ENCODE data around the gene NHSL2. TPM values are rescaled to one million over a fixed set of nuclear protein-coding genes. Genes with fewer than 3 reads are reported as not detected.

Gene NHSL2
- total RNA-seq, 1 donor = 14.8 TPM

DNA sequence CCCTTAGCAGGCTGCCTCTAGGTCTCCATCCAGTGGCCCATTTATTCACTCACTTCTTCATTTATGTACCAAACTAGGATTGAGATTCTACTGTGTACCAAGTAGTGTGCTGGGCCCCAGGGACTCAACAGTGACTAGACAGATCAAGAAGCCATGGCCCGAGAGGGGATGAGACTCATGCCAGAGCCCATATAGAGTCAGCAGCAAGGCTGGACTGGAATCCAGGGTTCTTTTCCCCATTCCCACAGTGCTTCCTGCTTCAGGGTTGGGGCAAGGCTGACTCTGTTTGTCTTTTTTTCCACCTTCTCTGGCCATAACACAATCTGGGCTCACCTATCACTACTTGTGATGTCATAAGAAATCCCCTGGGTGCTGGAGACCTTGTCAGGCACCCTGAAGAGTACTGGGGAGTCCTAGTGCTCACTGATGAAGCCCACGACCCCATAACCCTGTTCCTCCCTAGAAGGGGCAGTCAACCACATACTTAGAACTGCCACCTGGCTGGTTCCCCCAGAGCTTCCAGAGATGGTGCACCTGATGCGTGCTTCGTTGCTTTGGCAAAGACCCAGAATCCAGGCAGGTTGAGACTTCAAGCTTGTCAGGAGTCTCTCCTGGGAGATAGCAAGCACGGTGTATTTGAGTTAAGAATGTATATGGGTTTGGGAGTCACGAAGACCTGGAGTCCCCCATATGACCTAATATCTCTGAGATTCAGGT lies 214.8 kb downstream of the NHSL2 start:
- DNase-seq (ENCODE audit: low read depth in 2 of 3, low spot score in 2 of 3) = no peak

DNA sequence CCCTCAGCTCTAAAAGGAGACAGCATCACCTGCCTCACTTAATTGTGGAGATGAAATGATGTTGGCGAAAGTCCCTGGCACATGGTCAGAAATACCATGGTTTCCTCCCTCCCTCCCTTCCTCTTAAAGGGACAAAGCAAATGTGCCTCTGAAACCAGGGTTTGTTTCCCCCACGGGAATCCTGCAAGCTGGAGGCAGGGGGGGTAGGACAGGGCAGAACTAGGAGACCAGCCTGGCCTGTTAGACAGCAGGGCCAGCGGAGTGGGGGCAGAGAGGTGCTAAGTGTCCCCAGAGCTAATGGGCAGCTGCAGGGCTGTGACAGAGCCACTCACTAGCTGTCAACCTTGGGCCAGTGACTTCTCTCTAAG lies 215.4 kb downstream of the NHSL2 start:
- DNase-seq (ENCODE audit: low read depth in 2 of 3, low spot score in 2 of 3) = no peak

DNA sequence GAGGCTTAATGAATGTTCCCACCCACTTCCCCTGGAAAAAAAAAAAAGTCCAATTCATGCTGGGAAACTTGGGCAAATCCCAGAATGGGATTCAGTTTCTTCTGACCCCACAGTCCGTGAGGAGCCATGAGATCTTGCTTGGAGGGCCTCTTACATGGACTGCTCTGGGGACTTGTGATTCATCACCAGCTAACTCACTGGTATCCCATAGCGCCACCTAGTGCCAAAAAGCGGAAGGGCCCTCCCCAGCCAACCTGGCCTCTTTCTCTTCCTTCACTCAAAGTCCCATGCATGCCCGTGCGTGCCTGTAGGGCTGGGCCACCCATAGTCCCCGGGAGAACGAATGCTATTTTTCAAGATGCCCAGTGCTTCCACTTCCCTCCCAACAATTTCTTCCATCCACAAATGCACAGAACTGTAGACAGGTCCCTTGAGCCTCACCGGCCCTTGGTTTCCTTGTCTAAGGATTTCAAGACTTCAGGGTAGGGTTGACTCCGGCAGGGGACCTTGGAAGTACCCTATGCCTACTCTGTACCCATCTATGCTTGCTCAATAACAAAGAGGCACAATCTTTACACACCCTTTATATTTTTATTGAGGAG lies 216.0 kb downstream of the NHSL2 start:
- peak; percentile 58 to 78 (median 69) for DNase-seq (ENCODE audit: low read depth in 2 of 3, low spot score in 2 of 3)

DNA sequence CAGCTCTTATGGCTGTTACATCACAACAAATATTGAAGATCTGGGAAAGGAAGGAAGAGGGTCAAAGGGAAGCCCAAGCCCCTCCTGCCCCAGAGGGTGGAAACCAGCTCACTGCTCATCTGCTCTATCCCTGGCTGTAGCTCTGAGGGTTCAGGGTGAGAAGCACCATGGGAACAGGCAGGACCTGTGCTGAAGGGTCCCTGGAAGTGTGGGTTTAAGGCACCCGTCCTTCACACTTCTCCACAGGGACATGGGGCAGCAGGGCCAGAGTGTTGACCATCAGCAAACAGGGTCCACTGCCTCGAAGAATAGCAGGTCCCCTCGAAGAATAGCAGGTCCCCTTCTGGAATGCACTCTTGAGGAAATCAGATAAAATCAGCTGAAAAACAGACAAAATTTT lies 216.7 kb downstream of the NHSL2 start:
- no peak for DNase-seq (ENCODE audit: low read depth in 2 of 3, low spot score in 2 of 3)

DNA sequence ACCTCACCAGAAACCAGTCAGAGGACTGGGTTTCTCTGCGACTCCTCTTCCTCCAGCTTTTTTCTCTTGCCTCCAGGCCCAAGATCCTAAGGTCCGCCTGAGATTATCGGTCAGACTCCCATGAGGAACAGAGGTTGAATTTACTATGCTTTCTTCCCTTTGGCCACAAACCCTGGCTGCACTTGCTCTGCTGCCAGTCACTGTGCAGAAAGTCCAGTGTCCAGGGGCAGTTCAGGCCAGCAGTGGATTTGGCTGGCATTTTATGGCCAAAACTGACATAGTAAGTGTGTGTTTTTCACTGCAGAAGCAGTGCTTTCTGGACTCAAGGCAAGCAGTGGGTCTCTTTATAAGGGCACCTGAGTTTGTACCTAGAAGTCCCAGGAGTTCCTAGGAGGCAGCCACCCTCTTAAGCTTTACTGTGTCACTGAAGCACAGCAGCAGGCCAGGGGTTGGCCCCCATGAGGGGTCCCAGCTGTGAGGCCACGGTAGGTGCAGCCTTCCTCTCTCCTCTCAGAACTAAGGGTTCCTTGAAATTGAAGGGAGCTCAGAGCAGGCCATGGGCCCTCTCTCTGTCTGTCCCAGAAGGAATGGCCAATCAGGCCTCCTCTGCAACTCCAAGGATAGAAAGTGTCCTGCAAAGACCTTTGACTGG lies 217.7 kb downstream of the NHSL2 start:
- no peak for DNase-seq (ENCODE audit: low read depth in 2 of 3, low spot score in 2 of 3)

DNA sequence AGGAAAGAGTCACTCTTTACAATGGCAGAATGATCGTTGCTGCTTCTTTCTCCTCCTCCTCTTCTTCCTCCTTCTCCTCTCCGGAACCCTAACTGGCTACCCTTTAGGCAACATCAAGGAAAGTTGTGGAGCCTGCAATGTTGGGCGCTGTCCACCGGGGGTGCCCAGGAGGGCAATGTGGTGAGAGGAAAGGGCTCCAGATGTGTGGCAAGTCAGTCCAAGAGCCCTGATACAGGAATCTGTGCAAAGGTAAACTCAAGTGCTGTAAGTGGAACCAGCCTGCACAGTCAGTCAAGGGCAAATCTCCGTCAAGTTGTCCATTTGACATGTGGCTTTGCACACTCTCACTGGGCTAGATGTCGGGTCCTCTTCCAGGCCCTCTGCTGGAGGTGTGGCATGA lies 218.2 kb downstream of the NHSL2 start:
- peak in 1 of 3 donors; percentile 40 for DNase-seq (ENCODE audit: low read depth in 2 of 3, low spot score in 2 of 3)

DNA sequence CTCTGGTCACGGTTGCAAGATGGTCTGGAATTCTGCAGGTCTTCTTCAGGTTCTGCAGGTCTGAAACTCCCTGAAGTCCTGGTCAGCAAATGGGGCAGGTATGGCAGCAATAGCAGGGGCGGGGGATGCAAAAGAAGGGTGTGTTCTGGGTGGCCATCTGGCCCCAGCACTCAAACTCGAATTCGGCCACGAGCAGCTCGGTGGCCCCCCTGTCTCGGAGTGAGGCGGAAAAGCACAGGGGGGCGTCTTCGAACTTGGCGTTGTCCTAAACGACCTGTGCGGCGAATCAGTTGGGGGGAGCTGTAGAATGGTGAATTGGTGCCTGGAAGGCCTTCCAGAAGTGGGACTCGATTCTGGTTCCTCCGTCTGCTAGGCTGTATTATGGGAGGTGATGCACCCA lies 219.0 kb downstream of the NHSL2 start:
- no peak for DNase-seq (ENCODE audit: low read depth in 2 of 3, low spot score in 2 of 3)

DNA sequence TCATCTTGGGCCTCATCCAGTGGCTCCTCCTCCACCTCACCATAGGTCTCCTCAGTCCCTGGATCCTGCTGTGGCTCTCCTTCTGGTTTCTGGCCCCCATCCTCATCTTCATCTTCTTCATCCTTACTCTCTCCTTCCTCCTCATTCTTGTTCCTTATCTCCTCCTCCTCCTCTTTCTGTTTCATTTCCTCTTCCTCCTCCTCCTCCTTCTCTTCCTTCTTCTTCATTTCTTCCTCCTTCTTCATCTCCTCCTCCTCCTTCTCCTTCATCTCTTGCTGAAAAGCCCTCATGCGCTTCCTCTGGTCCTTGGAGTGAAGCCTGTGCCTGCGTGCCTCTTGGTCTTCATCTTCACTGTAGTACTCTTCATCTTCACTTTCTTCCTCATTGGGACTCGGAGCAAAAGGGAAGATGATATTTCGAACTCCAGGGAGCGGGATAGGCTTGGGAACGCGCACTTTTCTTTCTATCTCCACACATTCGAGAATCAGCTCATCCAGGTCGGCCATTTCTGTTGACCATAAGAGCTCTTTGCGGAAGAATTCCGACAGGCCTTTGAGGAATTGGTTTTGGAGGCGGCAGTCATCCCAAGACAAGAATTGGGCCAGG lies 219.6 kb downstream of the NHSL2 start:
- no peak for DNase-seq (ENCODE audit: low read depth in 2 of 3, low spot score in 2 of 3)

DNA sequence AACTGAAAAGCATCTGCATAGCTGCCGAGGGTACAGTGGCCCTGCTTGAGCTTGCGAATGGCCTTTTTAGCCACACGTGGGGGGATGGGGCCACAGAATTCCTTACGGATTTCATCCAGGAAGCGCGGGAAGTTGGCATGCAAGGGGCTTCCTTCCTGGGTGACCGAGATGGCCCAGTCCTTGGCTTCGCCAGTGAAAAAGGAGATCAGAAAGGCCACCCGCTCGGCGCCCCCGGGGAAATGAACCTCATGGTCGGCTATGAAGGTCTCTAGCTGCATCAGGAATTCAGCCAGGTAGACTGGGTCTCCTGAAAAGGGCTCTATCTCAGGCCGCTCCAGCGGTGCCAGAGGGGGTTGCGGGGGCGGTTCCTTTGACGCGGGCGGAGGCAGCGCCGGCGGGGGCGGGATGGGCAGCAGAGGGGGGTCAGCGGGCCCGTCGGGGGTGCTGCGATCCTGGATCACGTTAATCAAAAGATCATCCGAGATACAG lies 220.2 kb downstream of the NHSL2 start:
- DNase-seq (ENCODE audit: low read depth in 2 of 3, low spot score in 2 of 3) = no peak

DNA sequence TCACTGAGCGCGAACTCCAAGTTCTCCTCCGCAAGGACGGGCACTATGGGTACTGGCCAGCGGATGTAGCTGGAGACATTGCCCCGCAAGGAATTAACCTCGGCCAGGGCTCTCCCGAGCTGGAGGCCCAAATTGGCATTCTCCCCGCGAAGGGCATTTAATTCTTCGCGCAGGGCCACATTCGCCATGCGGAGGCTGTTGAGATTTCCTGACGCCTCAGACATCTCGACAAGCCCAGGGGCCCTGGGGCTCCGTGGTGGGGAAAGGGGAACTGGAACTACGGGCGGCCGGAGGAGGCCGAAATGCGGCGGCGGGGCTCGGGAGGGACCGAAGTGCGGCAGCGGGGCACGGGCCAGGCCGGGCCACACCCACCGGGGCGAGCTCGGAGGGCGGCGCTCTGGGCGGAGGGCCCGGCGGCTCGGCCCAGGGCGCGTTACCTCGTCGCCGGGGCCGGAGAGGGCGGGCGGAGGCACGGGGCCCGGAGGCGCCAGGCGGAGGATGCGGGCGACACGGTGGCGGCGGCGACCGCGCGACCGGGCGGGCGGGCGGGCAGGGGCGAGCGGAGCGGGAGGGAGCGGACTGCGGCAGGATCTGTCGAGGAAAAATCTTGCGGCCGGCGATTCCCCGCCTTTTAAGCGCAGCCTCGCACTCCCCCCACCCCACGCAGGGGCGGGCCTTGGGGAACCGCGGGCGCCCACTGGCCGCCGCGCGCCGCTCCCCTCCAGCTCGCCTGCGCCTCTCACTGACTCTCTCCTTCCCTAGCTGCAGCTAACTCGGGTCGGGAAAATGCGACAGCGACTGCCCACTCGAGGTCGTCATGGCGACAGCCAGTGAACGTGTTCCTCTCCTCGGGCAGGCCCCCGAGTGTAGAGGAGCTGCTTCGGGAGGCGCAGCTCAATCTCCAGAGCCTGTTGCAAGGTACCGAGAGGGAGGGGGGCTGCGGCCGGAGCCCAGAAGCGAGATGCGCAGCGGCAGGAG lies 221.0 kb downstream of the NHSL2 start, which contains the start of gene RTL5:
Gene RTL5, minus strand, starts transcription at position 599 of the 978 bp plus-strand sequence.
- peak in 2 of 3 donors; percentile 66 to 77 for DNase-seq (ENCODE audit: low read depth in 2 of 3, low spot score in 2 of 3)

DNA sequence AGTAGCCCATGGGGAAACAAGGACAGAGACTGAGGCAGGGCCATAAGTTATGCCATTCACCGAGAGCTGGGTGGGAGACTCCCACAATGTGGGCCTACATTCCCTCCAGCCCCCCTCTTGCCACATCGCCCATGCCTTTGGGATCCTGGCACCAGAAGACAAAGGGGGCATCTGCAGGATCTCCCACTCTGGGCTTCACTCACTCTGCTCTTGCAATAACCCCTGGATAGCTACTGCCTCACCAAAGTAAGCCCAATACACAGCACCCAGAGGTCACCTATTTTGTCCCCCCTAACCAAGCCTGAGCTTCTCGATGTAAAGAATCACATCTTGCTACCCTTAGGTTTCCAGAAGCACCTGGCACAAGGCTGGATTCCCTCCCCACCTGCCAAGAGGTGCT lies 221.8 kb downstream of the NHSL2 start:
- no peak for DNase-seq (ENCODE audit: low read depth in 2 of 3, low spot score in 2 of 3)

DNA sequence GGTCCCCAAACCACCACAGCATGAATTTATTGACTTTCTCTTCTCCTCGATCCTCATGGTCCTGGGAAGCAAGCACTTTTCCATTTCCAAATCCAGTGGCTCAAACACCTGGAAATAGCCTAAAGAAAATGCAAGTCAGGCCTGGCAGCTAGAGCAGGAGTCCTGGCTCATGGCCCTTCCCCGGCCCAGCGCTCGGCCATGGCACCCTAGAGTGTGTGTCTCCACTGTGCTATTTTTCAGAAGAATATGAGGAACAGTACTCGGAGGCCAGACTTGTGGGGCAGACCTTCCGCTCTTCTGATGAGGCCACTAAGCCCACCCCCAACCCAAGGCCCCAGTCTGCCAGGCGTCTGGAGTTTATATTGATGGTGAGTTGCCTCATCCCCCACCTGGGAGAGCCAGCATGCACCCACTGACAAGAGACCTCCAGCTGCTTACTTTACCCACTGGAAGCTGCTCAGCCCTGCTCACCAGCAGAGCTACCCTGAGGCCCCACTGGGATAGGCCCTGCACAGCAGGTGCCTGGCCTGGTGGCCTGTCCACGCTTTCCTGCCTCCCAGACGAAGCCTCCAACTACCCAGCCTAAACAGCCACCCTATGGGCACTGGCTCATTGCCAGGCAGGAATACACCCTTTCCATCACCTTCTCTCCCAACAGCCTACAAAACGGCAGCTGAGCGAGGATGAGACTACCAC lies 223.4 kb downstream of the NHSL2 start:
- DNase-seq (ENCODE audit: low read depth in 2 of 3, low spot score in 2 of 3) = no peak

DNA sequence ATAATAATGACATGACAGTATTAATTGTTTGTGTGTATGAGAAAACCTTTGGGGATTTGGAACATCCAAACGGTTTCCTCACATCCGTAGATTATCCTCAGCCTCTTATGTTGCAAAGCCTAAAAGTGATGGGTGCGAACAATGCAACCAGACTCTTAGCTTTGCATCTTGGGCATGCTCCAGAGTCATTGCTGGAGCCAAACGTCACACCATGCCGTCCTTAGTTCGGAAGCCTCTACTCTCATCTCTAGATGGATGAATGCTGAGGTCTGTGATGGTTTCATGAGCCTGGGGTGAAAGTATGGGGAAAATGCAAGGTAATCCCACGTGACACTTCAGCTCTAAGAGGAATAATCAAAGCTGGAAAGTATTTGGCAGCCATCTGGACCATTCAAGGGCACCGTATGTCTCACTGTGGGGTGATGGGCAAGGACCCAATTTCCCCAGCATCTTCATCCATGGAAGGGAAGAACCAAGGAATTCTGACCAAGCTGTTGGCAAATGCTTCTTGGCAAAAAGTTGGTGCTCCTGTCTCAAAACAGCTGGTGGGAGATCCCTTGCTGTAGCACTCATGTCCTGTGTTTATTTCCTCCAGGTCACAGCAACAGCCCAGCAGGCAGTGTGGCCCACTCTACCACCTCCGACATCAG lies 227.3 kb downstream of the NHSL2 start:
- DNase-seq (ENCODE audit: low read depth in 2 of 3, low spot score in 2 of 3) = no peak

DNA sequence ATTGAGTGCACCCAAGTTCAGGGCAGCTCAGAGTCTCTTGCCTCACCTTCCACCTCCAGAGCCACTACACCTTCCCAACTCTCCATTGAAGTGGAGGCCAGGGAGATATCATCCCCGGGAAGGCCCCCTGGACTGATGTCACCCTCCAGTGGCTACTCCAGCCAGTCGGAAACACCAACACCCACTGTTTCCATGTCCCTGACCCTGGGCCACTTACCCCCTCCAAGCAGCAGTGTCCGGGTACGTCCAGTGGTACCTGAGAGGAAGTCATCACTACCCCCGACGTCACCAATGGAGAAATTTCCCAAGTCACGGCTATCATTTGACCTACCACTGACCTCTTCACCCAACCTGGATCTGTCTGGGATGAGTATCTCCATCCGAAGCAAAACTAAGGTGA lies 228.9 kb downstream of the NHSL2 start:
- no peak for DNase-seq (ENCODE audit: low read depth in 2 of 3, low spot score in 2 of 3)

DNA sequence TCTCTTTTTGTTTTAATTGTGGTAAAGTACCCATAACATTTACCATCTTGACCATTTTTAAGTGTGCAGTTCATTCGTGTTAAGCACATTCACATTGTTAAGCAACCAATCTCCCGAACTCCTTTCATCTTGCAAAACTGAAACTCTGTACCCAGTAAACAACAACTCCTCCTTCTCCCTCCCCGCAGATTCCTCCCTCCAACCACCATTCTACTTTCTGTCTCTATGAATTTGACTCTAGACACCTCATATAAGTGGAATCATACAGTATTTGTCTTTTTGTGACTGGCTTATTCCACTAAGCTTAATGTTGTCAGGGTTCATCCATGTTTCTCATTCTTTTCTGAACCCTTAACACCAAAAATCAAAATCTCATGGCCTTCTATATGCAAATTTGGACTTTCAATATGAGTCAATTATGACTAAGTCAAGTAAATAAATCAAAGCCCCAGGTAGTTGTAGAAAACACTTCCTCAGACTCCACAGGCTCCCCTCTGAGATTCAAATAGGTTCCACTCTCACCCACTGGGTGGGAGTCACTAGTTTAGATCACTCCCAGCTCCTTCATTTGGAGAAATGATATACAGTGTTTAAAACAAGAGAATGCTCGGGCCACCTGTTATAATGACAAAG lies 230.8 kb downstream of the NHSL2 start:
- DNase-seq (ENCODE audit: low read depth in 2 of 3, low spot score in 2 of 3) = no peak

DNA sequence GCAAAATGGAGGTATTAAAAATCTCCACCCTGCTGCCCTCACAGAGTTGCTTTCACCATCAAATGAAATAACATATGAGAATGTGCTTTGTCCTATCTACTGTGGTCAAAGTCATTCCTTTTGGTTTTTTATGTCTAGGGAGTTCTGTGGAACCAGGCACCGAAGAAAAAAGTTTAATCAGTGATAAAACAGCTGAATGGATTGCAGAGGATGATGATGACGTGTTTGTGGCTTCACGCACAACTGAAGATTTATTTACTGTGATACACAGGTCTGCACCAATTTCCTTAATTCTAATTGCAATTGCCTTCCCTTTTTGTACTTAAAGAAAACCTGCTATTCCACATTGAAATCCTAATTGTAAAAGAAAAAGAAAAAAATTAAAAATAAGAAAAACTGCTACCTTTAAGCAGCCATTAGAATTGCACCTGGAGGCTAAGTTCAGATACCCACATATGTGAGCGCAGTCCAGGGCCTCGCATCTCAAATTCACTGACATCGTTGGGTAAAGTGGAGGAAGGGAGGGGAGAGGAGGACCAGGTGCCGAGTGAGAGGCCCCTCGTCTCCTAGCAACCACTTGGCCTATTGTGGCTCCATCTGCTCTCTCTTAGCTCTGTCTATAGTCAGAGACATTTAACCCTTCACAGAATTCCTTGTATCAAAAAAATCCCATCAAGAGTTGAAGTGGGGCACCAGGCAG lies 231.6 kb downstream of the NHSL2 start:
- peak in 1 of 3 donors; percentile 37 for DNase-seq (ENCODE audit: low read depth in 2 of 3, low spot score in 2 of 3)

DNA sequence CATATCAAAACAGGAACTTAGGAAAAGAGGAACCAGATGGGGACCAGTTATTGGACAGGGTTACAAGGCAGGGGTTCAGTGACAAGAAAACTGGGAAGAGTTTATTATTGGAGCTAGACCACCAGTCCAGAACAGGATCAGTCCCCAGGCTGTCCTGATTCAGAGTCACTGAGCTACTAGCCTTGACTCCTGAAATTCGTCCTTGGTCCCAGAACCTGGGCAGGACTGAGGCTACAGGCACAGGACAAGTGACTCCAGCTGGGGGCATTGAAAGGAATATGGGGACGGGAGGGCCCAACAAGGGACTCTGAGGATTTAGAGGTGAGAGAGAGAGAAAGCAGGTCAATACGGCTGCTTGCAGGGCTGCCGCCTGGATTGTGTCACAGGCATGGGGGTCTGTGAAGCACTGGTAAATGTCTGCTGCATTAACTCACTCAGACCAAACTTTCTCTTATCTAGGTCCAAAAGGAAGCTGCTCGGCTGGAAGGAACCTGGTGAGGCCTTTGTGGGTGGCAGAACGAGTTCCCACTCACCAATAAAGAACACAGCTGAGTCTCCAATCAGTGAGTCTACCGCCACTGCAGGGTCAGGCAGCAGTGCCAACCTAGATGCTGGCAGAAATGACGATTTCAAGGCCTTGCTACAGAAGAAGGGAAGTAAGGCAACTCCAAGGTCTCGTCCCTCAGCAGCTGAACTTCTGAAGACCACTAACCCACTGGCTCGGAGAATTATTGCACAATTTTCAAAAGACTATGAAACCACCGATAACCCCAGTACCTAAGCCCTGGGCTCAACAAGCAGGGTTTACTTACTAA lies 232.4 kb downstream of the NHSL2 start:
- DNase-seq (ENCODE audit: low read depth in 2 of 3, low spot score in 2 of 3) = no peak
